Astrocyte (in vitro differentiated cells and primary cell): ENCODE measurements around the gene AGXT. TPM values are rescaled to one million over a fixed set of nuclear protein-coding genes. Genes with fewer than 3 reads are reported as not detected.

Source experiments
- DNase-seq: peaks from one replicate; pipeline ENCODE4 v3.0.0-alpha.2; 2010; ENCODE audit warnings: low read depth
- FAIRE-seq: peaks from 2 replicates; lab custom pipeline; 2011; peaks lifted over from hg19 to GRCh38; lab: Jason Lieb, UNC
- H2AFZ ChIP-seq: 2 replicates; pipeline ENCODE4 v1.6.0; 2012; ENCODE audit warnings: low read depth, low read length, inconsistent platforms
- H3K27ac ChIP-seq: 2 replicates; pipeline ENCODE4 v1.5.1; 2011; ENCODE audit warnings: low read depth, low read length, inconsistent platforms
- H3K27me3 ChIP-seq: 2 replicates; pipeline ENCODE4 v1.6.0; 2011; ENCODE audit warnings: low read length, inconsistent platforms; ENCODE audit not compliant: insufficient read depth
- H3K36me3 ChIP-seq: 2 replicates; pipeline ENCODE4 v1.5.1; 2011; ENCODE audit warnings: low read length, inconsistent platforms; ENCODE audit not compliant: insufficient read depth
- H3K4me1 ChIP-seq: 2 replicates; pipeline ENCODE4 v1.5.1; 2011; ENCODE audit warnings: low read length, inconsistent platforms; ENCODE audit not compliant: insufficient read depth
- H3K4me2 ChIP-seq: 2 replicates; pipeline ENCODE4 v1.6.0; 2012; ENCODE audit warnings: low read length, inconsistent platforms
- H3K4me3 ChIP-seq: 2 replicates; pipeline ENCODE4 v1.5.1; 2011; ENCODE audit warnings: low read depth, mild to moderate bottlenecking, low read length, inconsistent platforms; ENCODE audit not compliant: insufficient read depth
- H3K79me2 ChIP-seq: 2 replicates; pipeline ENCODE4 v1.6.0; 2012; ENCODE audit warnings: mild to moderate bottlenecking, low read length, inconsistent platforms; ENCODE audit not compliant: insufficient read depth
- H3K9ac ChIP-seq: 2 replicates; pipeline ENCODE4 v1.6.0; 2012; ENCODE audit warnings: mild to moderate bottlenecking, low read length, inconsistent platforms
- H3K9me3 ChIP-seq: 2 replicates; pipeline ENCODE4 v1.5.1; 2012; ENCODE audit warnings: low read depth, mild to moderate bottlenecking, low read length, inconsistent platforms; ENCODE audit not compliant: insufficient read depth
- H4K20me1 ChIP-seq: 2 replicates; pipeline ENCODE4 v1.6.0; 2012; ENCODE audit warnings: low read length, inconsistent platforms; ENCODE audit not compliant: insufficient read depth
- H3K27ac Mint-ChIP-seq: one replicate; pipeline ENCODE4 v1.8.0; 2021; ENCODE audit warnings: mild to moderate bottlenecking, mixed read lengths; ENCODE audit not compliant: unreplicated experiment
- H3K27me3 Mint-ChIP-seq: one replicate; pipeline ENCODE4 v1.8.0; 2021; ENCODE audit warnings: low read depth, mixed read lengths; ENCODE audit not compliant: unreplicated experiment
- H3K36me3 Mint-ChIP-seq: one replicate; pipeline ENCODE4 v1.8.0; 2021; ENCODE audit warnings: low read depth, mixed read lengths; ENCODE audit not compliant: unreplicated experiment
- H3K4me1 Mint-ChIP-seq: one replicate; pipeline ENCODE4 v1.8.0; 2021; ENCODE audit warnings: low read depth, mixed read lengths; ENCODE audit not compliant: unreplicated experiment
- H3K4me3 Mint-ChIP-seq: one replicate; pipeline ENCODE4 v1.8.0; 2021; ENCODE audit warnings: mild to moderate bottlenecking, moderate library complexity, mixed read lengths; ENCODE audit not compliant: unreplicated experiment
- H3K9me3 Mint-ChIP-seq: one replicate; pipeline ENCODE4 v1.8.0; 2021; ENCODE audit warnings: mild to moderate bottlenecking, mixed read lengths; ENCODE audit not compliant: unreplicated experiment
- EZH2 ChIP-seq: IDR thresholded peaks from 2 replicates; pipeline ENCODE4 v1.6.1; 2012; ENCODE audit warnings: mild to moderate bottlenecking, low read length, inconsistent platforms; ENCODE audit not compliant: insufficient read depth
- total RNA-seq: library from RNA; stranded (reverse); gene quantifications from 2 replicates; pipeline ENCODE4 v1.2.1, GENCODE V29; 2021
- TF ChIP-seq, protein P1 (sequence below): IDR thresholded peaks from 2 replicates; pipeline ENCODE4 v1.5.1; 2011; ENCODE audit warnings: low read depth, mild to moderate bottlenecking, inconsistent platforms, low read length, moderate library complexity; ENCODE audit not compliant: insufficient read depth

AGXT gene
- total RNA-seq, 1 donor from 2014 or later, result not detected

DNA sequence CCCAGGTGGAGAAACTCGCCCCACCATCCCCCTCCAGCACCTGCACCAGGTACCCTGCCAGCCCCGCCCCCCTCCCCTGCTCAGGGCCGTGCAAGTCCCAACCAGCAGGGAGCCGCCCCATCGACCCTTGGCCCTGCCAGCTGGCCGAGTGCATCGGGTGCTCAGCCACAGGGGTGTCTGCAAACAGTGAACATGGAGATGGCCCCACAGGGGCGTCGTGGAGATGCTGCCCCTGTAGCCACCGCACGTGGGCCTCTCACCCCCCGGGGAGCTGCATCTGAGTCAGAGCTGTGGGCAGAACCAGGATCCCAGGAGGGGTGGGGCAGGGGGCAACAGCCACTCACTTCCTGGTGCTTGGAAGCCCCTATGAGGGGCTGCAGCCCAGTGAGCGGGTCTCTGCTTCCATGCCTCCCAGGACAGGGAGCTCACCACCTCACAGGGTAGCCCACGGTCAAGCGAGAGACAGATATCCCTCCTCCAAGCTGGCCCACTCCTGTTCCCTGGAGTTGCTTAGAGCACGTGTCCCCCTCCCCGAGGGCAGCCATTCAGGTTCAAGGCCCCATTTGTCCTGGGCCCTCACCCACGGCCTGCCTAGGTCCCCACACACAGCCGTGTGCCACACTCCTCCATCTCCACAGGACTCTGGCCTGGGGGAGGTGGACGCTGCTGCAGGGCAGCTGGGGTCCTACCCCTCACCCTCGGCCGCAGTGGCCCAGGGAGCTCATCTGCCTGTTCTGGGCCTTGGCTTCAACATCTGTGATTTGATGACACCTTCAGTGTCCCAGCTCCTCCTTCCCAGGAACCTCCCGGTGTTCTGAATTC, 28.5 kb downstream of the AGXT start:
- DNase-seq (no peak), FAIRE-seq (no peak)

DNA sequence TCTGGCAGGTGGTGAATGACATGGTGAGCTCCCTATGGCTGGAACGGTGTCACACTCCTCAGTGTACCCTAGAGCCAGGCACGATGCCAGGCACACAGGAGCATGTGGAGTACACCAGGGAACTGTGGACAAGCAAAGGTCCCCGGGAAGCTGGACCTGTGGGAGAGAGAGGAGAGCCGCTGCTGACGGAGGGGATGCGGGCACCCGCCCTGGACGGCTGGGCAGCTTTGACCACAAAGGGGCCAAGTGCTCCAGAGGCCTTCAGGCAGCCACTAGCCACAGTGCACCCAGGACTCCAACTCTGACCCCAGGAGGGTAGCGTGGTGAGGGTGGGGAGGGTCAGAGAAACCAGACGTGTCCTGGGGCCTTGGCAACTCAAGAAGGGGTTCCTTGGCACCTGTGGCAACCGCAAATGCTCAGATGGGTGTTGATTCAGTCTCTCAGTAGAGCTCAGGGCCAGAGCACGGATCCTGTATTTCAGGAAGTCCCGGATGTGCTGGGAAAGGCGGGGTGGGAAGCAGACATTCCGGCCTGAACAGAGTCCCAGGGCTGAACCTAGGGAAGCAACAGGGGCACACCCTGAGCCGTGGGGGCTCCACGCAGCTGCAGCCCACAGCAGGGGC, 29.6 kb downstream of the AGXT start:
- H3K36me3 Mint-ChIP-seq, result no peaks in the 10 kb centered on the region
- no peak for FAIRE-seq

More for the DNA sequence above, 28.5 kb downstream of the AGXT start:
- H3K27me3 ChIP-seq, result no peaks in the 10 kb centered on the region
- Mint-ChIP-seq H3K36me3 (no peaks in the 10 kb centered on the region), H3K27me3 (peaks cover 25% of the 10 kb centered on the region), H3K4me1 (peaks cover 2% of the 10 kb centered on the region), H3K4me3 (no peak overlapping the region), H3K27ac (no peak overlapping the region), H3K9me3 (no peaks in the 10 kb centered on the region)
- H3K9me3 ChIP-seq, result peaks cover 2% of the 10 kb centered on the region
- no peak overlapping the region for H3K4me3 ChIP-seq
- no peaks in the 10 kb centered on the region for H4K20me1 ChIP-seq
- no peak overlapping the region for H3K27ac ChIP-seq
- H3K4me1 ChIP-seq, result peaks cover 3% of the 10 kb centered on the region
- no peak overlapping the region for H3K9ac ChIP-seq
- no peak overlapping the region for H2AFZ ChIP-seq
- H3K79me2 ChIP-seq, result no peaks in the 10 kb centered on the region
- no peak overlapping the region for H3K4me2 ChIP-seq
- no peak for TF ChIP-seq EZH2
- TF ChIP-seq, protein P1, sequence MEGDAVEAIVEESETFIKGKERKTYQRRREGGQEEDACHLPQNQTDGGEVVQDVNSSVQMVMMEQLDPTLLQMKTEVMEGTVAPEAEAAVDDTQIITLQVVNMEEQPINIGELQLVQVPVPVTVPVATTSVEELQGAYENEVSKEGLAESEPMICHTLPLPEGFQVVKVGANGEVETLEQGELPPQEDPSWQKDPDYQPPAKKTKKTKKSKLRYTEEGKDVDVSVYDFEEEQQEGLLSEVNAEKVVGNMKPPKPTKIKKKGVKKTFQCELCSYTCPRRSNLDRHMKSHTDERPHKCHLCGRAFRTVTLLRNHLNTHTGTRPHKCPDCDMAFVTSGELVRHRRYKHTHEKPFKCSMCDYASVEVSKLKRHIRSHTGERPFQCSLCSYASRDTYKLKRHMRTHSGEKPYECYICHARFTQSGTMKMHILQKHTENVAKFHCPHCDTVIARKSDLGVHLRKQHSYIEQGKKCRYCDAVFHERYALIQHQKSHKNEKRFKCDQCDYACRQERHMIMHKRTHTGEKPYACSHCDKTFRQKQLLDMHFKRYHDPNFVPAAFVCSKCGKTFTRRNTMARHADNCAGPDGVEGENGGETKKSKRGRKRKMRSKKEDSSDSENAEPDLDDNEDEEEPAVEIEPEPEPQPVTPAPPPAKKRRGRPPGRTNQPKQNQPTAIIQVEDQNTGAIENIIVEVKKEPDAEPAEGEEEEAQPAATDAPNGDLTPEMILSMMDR, result no peak
- H3K36me3 ChIP-seq, result no peaks in the 10 kb centered on the region

More for the DNA sequence above, 29.6 kb downstream of the AGXT start:
- no peak overlapping the region for H3K27ac Mint-ChIP-seq
- peaks cover 2% of the 10 kb centered on the region for H3K9me3 ChIP-seq
- no peak for TF ChIP-seq EZH2
- TF ChIP-seq, protein P1, result no peak
- H4K20me1 ChIP-seq, result no peaks in the 10 kb centered on the region
- no peak overlapping the region for H2AFZ ChIP-seq
- peaks cover 3% of the 10 kb centered on the region for H3K4me1 ChIP-seq
- DNase-seq, result no peak
- peaks cover 34% of the 10 kb centered on the region for H3K27me3 Mint-ChIP-seq
- no peaks in the 10 kb centered on the region for H3K36me3 ChIP-seq
- H3K4me3 ChIP-seq, result no peak overlapping the region
- no peak overlapping the region for H3K27ac ChIP-seq
- H3K27me3 ChIP-seq, result no peaks in the 10 kb centered on the region
- H3K9me3 Mint-ChIP-seq, result no peaks in the 10 kb centered on the region
- no peak overlapping the region for H3K4me2 ChIP-seq
- peaks cover 2% of the 10 kb centered on the region for H3K4me1 Mint-ChIP-seq
- H3K4me3 Mint-ChIP-seq, result no peak overlapping the region
- no peaks in the 10 kb centered on the region for H3K79me2 ChIP-seq
- H3K9ac ChIP-seq, result no peak overlapping the region
